DND-41 (cell line): ENCODE results near the gene SUPT6H.

Source experiments
- EZH2 ChIP-seq: IDR thresholded peaks from 3 replicates; pipeline ENCODE4 v1.6.1; 2012; ENCODE audit warnings: borderline replicate concordance, low read depth, mild to moderate bottlenecking, moderate library complexity, low read length, inconsistent platforms; ENCODE audit not compliant: severe bottlenecking
- TF ChIP-seq, protein P1 (sequence below): IDR thresholded peaks from 2 replicates; pipeline ENCODE4 v1.5.1; 2012; ENCODE audit warnings: borderline replicate concordance, low read length, moderate library complexity, mild to moderate bottlenecking; ENCODE audit not compliant: poor library complexity, severe bottlenecking; ENCODE audit errors: extremely low read depth

DNA sequence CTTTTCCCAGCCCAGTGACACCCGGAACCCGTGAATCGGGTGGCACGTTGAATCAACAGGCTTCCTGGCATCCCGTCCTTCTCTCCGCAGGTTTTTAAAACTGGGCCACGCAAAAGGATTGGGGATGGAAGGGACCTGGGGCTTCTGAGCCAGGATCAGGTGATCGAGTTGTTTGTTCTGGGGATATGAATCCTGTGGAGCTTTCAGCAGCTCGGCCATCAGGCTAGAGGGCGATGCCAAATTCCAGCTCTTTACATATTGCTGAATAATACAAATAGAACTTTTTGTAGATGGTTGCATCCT, 473 bp downstream of the SUPT6H start:
- TF ChIP-seq, protein P1, sequence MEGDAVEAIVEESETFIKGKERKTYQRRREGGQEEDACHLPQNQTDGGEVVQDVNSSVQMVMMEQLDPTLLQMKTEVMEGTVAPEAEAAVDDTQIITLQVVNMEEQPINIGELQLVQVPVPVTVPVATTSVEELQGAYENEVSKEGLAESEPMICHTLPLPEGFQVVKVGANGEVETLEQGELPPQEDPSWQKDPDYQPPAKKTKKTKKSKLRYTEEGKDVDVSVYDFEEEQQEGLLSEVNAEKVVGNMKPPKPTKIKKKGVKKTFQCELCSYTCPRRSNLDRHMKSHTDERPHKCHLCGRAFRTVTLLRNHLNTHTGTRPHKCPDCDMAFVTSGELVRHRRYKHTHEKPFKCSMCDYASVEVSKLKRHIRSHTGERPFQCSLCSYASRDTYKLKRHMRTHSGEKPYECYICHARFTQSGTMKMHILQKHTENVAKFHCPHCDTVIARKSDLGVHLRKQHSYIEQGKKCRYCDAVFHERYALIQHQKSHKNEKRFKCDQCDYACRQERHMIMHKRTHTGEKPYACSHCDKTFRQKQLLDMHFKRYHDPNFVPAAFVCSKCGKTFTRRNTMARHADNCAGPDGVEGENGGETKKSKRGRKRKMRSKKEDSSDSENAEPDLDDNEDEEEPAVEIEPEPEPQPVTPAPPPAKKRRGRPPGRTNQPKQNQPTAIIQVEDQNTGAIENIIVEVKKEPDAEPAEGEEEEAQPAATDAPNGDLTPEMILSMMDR, result no peak
- TF ChIP-seq EZH2, result no peak
